IPS-18a (cell line): ENCODE data around the gene NBR1.
"Not testable (repeated sequence)": the region's sequence is repeated elsewhere in the genome, so short reads cannot be mapped to it uniquely, and the experiment has no call there.

Experiments
- H3K27ac ChIP-seq: one replicate; pipeline ENCODE4 v1.5.1; 2013; ENCODE audit warnings: low read length
- H3K27me3 ChIP-seq: one replicate; pipeline ENCODE4 v1.6.1; 2013; ENCODE audit warnings: mild to moderate bottlenecking, low read length; ENCODE audit not compliant: control insufficient read depth, insufficient read depth
- H3K36me3 ChIP-seq: one replicate; pipeline ENCODE4 v1.6.1; 2013; ENCODE audit warnings: low read depth, low read length; ENCODE audit not compliant: control insufficient read depth
- H3K4me1 ChIP-seq: one replicate; pipeline ENCODE4 v1.6.1; 2013; ENCODE audit warnings: low read depth, low read length; ENCODE audit not compliant: control insufficient read depth
- H3K4me3 ChIP-seq: one replicate; pipeline ENCODE4 v1.5.1; 2013; ENCODE audit warnings: low read length
- H3K9ac ChIP-seq: one replicate; pipeline ENCODE4 v1.6.1; 2013; ENCODE audit warnings: mild to moderate bottlenecking, low read length, moderate library complexity
- H3K9me3 ChIP-seq: one replicate; pipeline ENCODE4 v1.6.1; 2013; ENCODE audit warnings: low read depth, low read length; ENCODE audit not compliant: control insufficient read depth

The NBR1 gene

GRCh38 chr17:43135454-43135819 is 35.6 kb upstream of the NBR1 start:
- no peak overlapping the region for H3K4me3 ChIP-seq
- no peak overlapping the region for H3K27ac ChIP-seq
- no peaks in the 10 kb centered on the region for H3K27me3 ChIP-seq
- H3K36me3 ChIP-seq, result no peaks in the 10 kb centered on the region
- no peaks in the 10 kb centered on the region for H3K9me3 ChIP-seq
- no peak overlapping the region for H3K9ac ChIP-seq
- H3K4me1 ChIP-seq, result no peaks in the 10 kb centered on the region

DNA sequence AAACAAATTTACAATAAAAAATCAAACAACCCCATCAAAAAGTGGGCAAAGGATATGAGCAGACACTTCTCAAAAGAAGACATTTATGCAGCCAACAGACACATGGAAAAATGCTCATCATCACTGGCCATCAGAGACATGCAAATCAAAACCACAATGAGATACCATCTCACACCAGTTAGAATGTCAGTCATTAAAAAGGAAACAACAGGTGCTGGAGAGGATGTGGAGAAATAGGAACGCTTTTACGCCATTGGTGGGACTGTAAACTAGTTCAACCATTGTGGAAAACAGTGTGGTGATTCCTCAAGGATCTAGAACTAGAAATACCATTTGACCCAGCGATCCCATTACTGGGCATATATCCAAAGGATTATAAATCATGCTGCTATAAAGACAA is 34.4 kb upstream of the NBR1 start:
- H3K27me3 ChIP-seq, H3K9me3 ChIP-seq, H3K36me3 ChIP-seq, H3K9ac ChIP-seq, H3K27ac ChIP-seq, H3K4me1 ChIP-seq, H3K4me3 ChIP-seq: not testable (repeated sequence)

DNA sequence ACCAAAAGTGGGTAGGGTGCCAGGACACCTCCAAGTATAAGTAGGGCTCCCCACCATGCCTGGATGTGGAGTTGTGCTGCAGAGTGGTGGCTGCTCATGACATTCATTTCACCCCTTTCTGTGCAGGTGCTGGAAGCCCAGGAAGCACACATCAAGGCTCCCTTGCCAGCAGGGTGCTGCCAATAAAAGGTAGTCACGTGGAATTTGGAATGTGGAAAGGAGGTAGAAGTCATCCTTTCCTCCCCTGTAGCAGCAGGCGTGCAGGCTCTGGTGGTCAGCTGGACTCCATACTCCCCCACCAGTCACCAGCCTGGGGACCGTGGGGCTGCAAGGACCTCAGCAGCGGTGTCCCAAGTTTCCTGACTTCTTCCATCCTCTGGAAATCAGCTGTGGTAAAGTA is 32.5 kb upstream of the NBR1 start:
- not testable (repeated sequence) for H3K4me3 ChIP-seq, H3K9ac ChIP-seq, H3K27me3 ChIP-seq, H3K36me3 ChIP-seq, H3K4me1 ChIP-seq, H3K9me3 ChIP-seq, H3K27ac ChIP-seq

GRCh38 chr17:43140396-43141332 is 30.4 kb upstream of the NBR1 start:
- H3K9me3 ChIP-seq, result no peaks in the 10 kb centered on the region
- H3K4me3 ChIP-seq, result no peak overlapping the region
- no peak overlapping the region for H3K27ac ChIP-seq
- no peak overlapping the region for H3K9ac ChIP-seq
- peaks cover 2% of the 10 kb centered on the region for H3K4me1 ChIP-seq
- H3K36me3 ChIP-seq, result no peaks in the 10 kb centered on the region
- H3K27me3 ChIP-seq, result no peaks in the 10 kb centered on the region

- Histone ChIP-seq H3K9me3 (no peaks in the 10 kb centered on the region), H3K27me3 (no peaks in the 10 kb centered on the region), H3K4me1 (peaks cover 5% of the 10 kb centered on the region), H3K9ac (no peak overlapping the region), H3K4me3 (no peak overlapping the region), H3K27ac (no peak overlapping the region), H3K36me3 (no peaks in the 10 kb centered on the region)
Observed at GRCh38 chr17:43142153-43142552, 28.9 kb upstream of the NBR1 start.

- Histone ChIP-seq H3K27ac (no peak overlapping the region), H3K36me3 (no peaks in the 10 kb centered on the region), H3K9me3 (no peaks in the 10 kb centered on the region), H3K27me3 (no peaks in the 10 kb centered on the region), H3K4me3 (no peak overlapping the region), H3K9ac (no peak overlapping the region), H3K4me1 (peaks cover 5% of the 10 kb centered on the region)
Observed at GRCh38 chr17:43143201-43143600, 27.8 kb upstream of the NBR1 start.

DNA sequence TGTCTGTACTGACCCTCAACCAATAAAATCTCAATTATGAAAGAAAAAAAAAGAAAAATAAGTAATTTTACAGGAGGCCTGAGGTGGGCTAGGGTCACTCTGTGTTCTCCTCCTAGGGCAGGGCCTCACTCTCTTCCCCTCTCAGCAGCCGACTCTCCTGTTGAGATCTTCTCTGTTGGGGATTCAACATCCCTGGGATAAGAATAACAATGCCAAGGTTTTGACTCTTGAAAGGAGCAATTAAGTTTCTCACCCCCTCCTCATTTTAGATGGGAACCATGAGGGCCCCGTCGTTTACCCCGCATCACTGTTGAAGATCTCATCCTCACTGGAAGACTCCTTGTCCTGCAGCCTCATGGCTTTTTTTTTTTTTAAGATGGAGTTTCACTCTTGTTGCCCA is 24.4 kb upstream of the NBR1 start:
- H3K4me1 ChIP-seq, result peaks cover 5% of the 10 kb centered on the region
- H3K9ac ChIP-seq, result no peak overlapping the region
- no peak overlapping the region for H3K4me3 ChIP-seq
- H3K36me3 ChIP-seq, result no peaks in the 10 kb centered on the region
- H3K27me3 ChIP-seq, result no peaks in the 10 kb centered on the region
- no peak overlapping the region for H3K27ac ChIP-seq
- no peaks in the 10 kb centered on the region for H3K9me3 ChIP-seq

- H3K27me3 ChIP-seq, result no peaks in the 10 kb centered on the region
- H3K4me3 ChIP-seq, result no peak overlapping the region
- no peaks in the 10 kb centered on the region for H3K36me3 ChIP-seq
- H3K9ac ChIP-seq, result no peak overlapping the region
- no peaks in the 10 kb centered on the region for H3K4me1 ChIP-seq
- no peaks in the 10 kb centered on the region for H3K9me3 ChIP-seq
- no peak overlapping the region for H3K27ac ChIP-seq
Observed at GRCh38 chr17:43151880-43152456, 19.0 kb upstream of the NBR1 start.

DNA sequence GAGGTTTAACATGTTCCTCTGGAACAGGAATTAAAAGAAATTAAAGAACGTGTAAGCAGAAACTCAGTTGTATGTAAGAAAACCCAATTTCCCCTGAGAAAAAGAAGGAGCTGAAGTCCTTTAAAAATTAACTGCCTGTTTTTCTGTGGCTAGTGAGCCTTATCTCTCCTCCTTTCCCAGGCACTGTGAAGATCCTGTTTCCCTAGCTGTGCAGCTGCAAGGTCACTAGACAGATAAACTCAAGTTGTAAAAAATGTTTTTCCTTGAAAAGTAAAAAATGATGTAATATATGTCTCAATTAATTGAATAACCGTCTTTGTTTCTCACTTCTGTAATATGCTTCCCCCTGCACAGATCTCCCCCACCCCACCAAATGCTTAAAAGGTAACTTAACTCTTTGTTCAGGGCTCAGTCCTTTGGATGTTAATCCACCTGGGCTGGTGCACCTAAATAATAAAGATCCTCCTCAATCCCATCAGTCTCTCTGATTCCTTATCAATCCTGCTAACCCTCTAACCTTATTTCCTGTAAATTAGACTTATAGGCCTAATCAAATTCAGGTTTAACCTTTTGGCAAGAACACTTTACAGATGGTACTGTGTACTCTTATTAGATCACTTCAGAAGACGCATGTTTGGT is 17.7 kb upstream of the NBR1 start:
- not testable (repeated sequence) for H3K36me3 ChIP-seq, H3K9ac ChIP-seq, H3K4me3 ChIP-seq, H3K9me3 ChIP-seq, H3K27ac ChIP-seq, H3K27me3 ChIP-seq, H3K4me1 ChIP-seq

DNA sequence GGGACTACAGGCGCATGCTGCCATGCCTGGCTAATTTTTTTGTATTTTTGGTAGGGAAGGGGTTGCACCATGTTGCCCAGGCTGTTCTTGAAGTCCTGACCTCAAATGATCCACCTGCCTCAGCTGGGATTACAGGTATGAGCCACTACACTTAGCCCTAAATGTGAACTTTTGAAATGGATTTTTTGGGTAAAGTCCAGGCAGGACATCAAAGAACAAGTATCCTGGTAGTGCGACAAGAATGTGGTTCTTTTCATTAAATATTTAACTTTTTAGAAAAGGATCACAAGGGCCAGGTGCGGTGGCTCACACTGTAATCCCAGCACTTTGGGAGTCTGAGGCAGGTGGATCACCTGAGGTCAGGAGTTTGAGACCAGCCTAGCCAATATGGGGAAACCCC is 15.3 kb upstream of the NBR1 start:
- Histone ChIP-seq H3K27ac (no peak overlapping the region), H3K9me3 (no peaks in the 10 kb centered on the region), H3K36me3 (no peaks in the 10 kb centered on the region), H3K4me3 (no peak overlapping the region), H3K27me3 (no peaks in the 10 kb centered on the region), H3K9ac (no peak overlapping the region), H3K4me1 (no peaks in the 10 kb centered on the region)

DNA sequence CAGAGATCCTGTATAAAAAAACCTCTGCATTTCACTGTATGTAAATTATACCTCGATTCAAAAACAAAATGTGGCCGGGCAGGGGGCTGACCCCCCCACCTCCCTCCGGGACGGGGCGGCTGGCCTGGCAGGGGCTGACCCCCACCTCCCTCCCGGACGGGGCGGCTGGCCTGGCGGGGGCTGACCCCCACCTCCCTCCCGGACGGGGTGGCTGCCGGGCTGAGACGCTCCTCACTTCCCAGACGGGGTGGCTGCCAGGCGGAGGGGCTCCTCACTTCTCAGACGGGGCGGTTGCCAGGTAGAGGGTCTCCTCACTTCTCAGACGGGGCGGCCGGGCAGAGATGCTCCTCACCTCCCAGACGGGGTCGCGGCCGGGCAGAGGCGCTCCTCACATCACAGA is 11.8 kb upstream of the NBR1 start:
- not testable (repeated sequence) for H3K27ac ChIP-seq, H3K27me3 ChIP-seq, H3K9ac ChIP-seq, H3K36me3 ChIP-seq, H3K4me1 ChIP-seq, H3K4me3 ChIP-seq, H3K9me3 ChIP-seq

DNA sequence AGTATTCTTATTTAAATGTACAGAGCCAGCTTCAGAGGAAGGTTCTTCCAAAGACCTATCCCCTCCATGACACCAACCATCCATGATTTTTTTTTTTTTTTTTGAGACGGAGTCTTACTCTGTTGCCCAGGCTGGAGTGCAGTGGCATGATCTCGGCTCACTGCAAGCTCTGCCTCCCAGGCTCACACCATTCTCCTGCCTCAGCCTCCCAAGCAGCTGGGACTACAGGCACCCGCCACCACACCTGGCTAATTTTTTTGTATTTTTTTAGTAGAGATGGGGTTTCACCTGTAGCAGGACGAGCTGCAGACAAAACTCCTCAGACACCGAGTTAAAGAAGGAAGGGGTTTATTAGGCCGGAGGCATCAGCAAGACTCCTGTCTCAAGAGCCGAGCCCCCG is 11.1 kb upstream of the NBR1 start:
- not testable (repeated sequence) for H3K27ac ChIP-seq, H3K4me1 ChIP-seq, H3K27me3 ChIP-seq, H3K4me3 ChIP-seq, H3K9me3 ChIP-seq, H3K36me3 ChIP-seq, H3K9ac ChIP-seq
